PFSK-1 (cell line): ENCODE measurements around the gene UST.

Experiments used
- FOXP2 ChIP-seq: optimal IDR thresholded peaks from 2 replicates; pipeline ENCODE3; 2011; ENCODE audit warnings: borderline replicate concordance, control low read depth, inconsistent platforms; ENCODE audit not compliant: insufficient read depth; ENCODE audit errors: extremely low read length, extremely low read depth
- POLR2AphosphoS5 ChIP-seq: IDR thresholded peaks from 2 replicates; pipeline ENCODE4 v1.6.1; 2012; ENCODE audit warnings: low read depth, mild to moderate bottlenecking, control low read depth, low read length, moderate library complexity
- SIN3A ChIP-seq: IDR thresholded peaks from 2 replicates; pipeline ENCODE4 v1.6.1; 2012; ENCODE audit warnings: mild to moderate bottlenecking, low read length, moderate library complexity, borderline replicate concordance; ENCODE audit not compliant: insufficient read depth
- TAF1 ChIP-seq: IDR thresholded peaks from 2 replicates; pipeline ENCODE4 v1.6.1; 2012; ENCODE audit warnings: low read length, control low read depth, borderline replicate concordance; ENCODE audit not compliant: insufficient read depth
- TF ChIP-seq, protein P1 (sequence below), 2 experiments: IDR thresholded peaks; 2 replicates each; pipeline versions ENCODE4 v1.6.1 to v1.8.0; 2011 to 2012; ENCODE audit warnings: low read depth in 2 of 2, low read length in 2 of 2, control low read depth in 1 of 2, inconsistent platforms in 1 of 2, mild to moderate bottlenecking in 1 of 2, moderate library complexity in 1 of 2; ENCODE audit not compliant: insufficient read depth in 1 of 2

Gene UST

DNA sequence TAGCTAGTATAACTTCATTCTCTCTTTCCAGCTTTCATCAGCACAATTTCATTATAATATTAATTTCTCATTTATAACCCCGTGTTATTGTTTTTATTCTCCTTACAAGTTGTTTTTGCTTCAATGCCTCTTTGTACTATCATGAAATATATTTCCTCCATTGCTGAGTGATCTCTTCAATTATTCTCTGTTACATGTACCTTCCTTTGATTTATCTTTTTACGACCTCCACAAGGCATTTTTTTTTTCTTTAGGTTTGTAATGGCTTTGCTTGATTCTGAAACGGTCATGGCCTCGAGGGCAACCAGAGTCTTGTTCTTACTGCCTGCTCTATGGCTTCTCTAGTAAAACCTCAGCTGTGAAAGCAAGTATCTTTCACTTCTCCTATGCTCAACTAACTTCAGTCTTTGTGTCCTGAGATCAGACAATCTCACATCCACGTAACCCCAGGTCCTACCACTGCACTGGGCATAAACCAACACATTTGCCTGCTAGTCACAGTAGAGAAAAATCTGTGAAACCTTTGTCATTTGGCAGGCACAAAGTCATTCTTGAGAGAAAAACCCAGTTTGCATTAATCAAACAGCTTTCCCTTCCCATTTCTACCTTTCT lies 119.9 kb downstream of the UST start:
- TF ChIP-seq SIN3A (no peak), POLR2AphosphoS5 (no peak), FOXP2 (no peak), TAF1 (no peak)
- TF ChIP-seq, protein P1, sequence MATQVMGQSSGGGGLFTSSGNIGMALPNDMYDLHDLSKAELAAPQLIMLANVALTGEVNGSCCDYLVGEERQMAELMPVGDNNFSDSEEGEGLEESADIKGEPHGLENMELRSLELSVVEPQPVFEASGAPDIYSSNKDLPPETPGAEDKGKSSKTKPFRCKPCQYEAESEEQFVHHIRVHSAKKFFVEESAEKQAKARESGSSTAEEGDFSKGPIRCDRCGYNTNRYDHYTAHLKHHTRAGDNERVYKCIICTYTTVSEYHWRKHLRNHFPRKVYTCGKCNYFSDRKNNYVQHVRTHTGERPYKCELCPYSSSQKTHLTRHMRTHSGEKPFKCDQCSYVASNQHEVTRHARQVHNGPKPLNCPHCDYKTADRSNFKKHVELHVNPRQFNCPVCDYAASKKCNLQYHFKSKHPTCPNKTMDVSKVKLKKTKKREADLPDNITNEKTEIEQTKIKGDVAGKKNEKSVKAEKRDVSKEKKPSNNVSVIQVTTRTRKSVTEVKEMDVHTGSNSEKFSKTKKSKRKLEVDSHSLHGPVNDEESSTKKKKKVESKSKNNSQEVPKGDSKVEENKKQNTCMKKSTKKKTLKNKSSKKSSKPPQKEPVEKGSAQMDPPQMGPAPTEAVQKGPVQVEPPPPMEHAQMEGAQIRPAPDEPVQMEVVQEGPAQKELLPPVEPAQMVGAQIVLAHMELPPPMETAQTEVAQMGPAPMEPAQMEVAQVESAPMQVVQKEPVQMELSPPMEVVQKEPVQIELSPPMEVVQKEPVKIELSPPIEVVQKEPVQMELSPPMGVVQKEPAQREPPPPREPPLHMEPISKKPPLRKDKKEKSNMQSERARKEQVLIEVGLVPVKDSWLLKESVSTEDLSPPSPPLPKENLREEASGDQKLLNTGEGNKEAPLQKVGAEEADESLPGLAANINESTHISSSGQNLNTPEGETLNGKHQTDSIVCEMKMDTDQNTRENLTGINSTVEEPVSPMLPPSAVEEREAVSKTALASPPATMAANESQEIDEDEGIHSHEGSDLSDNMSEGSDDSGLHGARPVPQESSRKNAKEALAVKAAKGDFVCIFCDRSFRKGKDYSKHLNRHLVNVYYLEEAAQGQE (IDR thresholded peaks at IDR 0.05; ENCODE audit: insufficient read depth in 1 of 2, low read depth in 2 of 2, low read length in 2 of 2), result no peak

DNA sequence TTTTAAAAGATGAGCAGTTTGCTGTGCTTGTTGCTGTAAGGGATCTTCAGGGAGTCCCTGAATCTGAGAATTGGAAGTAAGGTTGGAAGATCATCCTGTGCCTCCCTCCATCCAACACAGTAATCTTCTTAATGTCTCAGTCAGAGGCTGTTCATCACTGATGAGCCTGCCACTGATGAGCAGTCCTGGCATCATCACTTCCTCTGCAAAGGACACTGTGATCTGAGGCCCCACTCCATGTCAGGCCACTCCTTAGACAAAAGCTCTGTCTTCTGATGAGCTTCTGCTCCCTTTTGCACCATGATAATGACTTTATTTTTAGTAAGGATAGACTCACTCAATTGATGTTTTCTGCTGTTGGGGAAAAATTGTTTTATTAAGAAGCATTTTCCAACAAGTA lies 121.0 kb downstream of the UST start:
- no peak for TF ChIP-seq POLR2AphosphoS5
- TF ChIP-seq TAF1, result no peak
- TF ChIP-seq FOXP2, result no peak
- TF ChIP-seq, protein P1 (IDR thresholded peaks at IDR 0.05; ENCODE audit: insufficient read depth in 1 of 2, low read depth in 2 of 2, low read length in 2 of 2), result no peak
- no peak for TF ChIP-seq SIN3A

DNA sequence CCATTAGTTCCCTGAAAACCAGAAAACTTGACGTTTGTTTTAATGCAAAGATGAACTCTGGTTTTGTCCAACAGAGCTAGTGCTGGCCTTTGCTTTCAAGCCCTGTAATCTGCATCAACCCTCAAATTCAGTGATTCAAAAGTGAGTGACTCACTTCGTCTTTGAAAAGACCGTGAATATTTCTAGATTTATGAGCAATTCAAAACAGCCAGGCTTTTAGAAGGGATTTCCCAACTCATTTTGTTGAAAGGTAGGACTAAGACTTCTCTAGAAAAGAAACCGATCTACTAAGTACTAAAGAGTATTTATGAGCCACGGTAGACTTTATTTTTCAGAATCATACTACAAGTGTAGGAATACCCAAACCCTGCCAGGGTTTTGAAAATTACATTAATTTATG lies 121.5 kb downstream of the UST start:
- TF ChIP-seq, protein P1 (IDR thresholded peaks at IDR 0.05; ENCODE audit: insufficient read depth in 1 of 2, low read depth in 2 of 2, low read length in 2 of 2), result no peak
- TF ChIP-seq POLR2AphosphoS5, result no peak
- no peak for TF ChIP-seq FOXP2
- no peak for TF ChIP-seq SIN3A
- TF ChIP-seq TAF1, result no peak

GRCh38 chr6:148868901-148869300 lies 122.1 kb downstream of the UST start:
- TF ChIP-seq, protein P1 (IDR thresholded peaks at IDR 0.05; ENCODE audit: insufficient read depth in 1 of 2, low read depth in 2 of 2, low read length in 2 of 2), result no peak
- no peak for TF ChIP-seq POLR2AphosphoS5
- TF ChIP-seq SIN3A, result no peak
- no peak for TF ChIP-seq TAF1
- TF ChIP-seq FOXP2, result no peak

- TF ChIP-seq POLR2AphosphoS5, result no peak
Observed at GRCh38 chr6:148869585-148869984, 122.8 kb downstream of the UST start.

- TF ChIP-seq SIN3A (no peak), FOXP2 (no peak), TAF1 (no peak), POLR2AphosphoS5 (no peak)
- TF ChIP-seq, protein P1 (IDR thresholded peaks at IDR 0.05; ENCODE audit: insufficient read depth in 1 of 2, low read depth in 2 of 2, low read length in 2 of 2), result no peak
Observed at GRCh38 chr6:148873154-148873553, 126.3 kb downstream of the UST start.
